PC-9 (cell line): Measurements from ENCODE around the gene CRIP1.

Source experiments
- EZH2 ChIP-seq: fragments of 200-600 bp; sonication (generic); IDR thresholded peaks from 2 replicates; pipeline ENCODE4 v1.8.0; 2017; ENCODE audit warnings: antibody characterized with exemption, low read depth
- TF ChIP-seq, protein P1 (sequence below): fragments of 200-600 bp; sonication (generic); conservative IDR thresholded peaks from 2 replicates; pipeline ENCODE4 v1.6.1; 2017; ENCODE audit warnings: mixed run types, antibody characterized with exemption, mild to moderate bottlenecking, moderate library complexity

- no peak for TF ChIP-seq EZH2
- TF ChIP-seq, protein P1, sequence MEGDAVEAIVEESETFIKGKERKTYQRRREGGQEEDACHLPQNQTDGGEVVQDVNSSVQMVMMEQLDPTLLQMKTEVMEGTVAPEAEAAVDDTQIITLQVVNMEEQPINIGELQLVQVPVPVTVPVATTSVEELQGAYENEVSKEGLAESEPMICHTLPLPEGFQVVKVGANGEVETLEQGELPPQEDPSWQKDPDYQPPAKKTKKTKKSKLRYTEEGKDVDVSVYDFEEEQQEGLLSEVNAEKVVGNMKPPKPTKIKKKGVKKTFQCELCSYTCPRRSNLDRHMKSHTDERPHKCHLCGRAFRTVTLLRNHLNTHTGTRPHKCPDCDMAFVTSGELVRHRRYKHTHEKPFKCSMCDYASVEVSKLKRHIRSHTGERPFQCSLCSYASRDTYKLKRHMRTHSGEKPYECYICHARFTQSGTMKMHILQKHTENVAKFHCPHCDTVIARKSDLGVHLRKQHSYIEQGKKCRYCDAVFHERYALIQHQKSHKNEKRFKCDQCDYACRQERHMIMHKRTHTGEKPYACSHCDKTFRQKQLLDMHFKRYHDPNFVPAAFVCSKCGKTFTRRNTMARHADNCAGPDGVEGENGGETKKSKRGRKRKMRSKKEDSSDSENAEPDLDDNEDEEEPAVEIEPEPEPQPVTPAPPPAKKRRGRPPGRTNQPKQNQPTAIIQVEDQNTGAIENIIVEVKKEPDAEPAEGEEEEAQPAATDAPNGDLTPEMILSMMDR: no peak
These were observed 14.1 kb upstream of the CRIP1 start for GRCh38 chr14:105472486-105472991.
